Ovary (tissue), 3 donors: ENCODE data around the gene DYNLT2.

Experiments
- CTCF ChIP-seq, 3 donors: fragments of 450-650 bp in 2 of 3; fragments of 200-600 bp in 1 of 3; IDR thresholded peaks; one replicate each; pipeline versions ENCODE4 v1.5.1 to v1.8.0; 2016 to 2022; ENCODE audit warnings: antibody characterized with exemption in 3 of 3, mild to moderate bottlenecking in 1 of 3
- EP300 ChIP-seq: sonication (generic); formaldehyde crosslinking; IDR thresholded peaks from one replicate; pipeline ENCODE4 v1.6.1; 2017; ENCODE audit warnings: antibody characterized with exemption
- donor health status: DM: no; HTN: no; CAD: no.

- no peak for TF ChIP-seq CTCF (IDR thresholded peaks at IDR 0.05)
- no peak for TF ChIP-seq EP300
Measured at GRCh38 chr6:169783401-169783800, 32.0 kb upstream of the DYNLT2 start.
